ENCODE results near the gene NDUFA7.
"Not testable (repeated sequence)": the region's sequence is repeated elsewhere in the genome, so short reads cannot be mapped to it uniquely, and the experiment has no call there.

NDUFA7 gene

DNA sequence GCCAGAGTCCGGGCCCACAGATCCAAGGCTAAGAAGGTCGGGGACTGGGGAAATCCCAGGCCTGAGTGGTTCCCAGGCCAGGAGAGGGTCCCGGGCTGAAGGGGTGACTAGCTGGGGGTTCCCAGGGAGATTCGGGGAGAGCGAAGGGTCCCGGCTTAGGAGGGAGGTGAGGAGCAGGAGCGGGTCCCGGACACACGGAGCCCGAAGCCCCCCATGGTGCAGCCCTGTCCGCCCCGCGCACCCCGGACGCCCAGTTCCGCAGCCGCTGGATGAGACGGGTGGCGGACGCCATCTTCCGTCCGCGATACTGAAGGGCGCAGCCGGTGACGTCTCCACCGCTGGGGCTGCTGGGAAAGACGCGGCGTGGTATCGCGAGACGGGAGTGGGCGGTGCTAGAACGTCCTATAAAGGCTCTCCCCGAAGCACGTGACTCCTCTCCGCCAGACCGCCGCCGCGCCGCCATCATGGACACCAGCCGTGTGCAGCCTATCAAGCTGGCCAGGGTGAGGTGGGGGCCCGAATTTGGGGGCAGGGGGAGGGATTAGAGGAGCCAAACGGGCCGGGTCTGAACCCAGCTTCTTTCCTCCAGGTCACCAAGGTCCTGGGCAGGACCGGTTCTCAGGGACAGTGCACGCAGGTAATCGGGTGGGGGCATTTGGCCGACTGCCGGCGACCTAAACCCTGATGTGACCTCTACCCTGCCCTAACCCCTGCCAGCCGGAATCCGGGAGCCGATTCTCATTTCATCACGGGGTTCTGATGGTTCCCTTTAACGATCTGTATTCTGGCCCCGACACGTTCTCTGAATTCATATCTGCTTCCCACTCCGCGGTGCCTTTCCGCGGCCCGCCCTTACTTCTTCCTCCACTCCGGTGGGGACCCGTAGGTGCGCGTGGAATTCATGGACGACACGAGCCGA is at the start of gene NDUFA7, which contains the start of gene RPS28:
Gene NDUFA7 (minus strand): TSS at position 309 of the 919 bp plus-strand sequence. CDS start 17 bp downstream, at position 292.
Gene RPS28 (plus strand): TSS at position 430 of the 919 bp plus-strand sequence. CDS start 35 bp downstream, at position 465.
- peak; percentile 96 for DNase-seq

DNA sequence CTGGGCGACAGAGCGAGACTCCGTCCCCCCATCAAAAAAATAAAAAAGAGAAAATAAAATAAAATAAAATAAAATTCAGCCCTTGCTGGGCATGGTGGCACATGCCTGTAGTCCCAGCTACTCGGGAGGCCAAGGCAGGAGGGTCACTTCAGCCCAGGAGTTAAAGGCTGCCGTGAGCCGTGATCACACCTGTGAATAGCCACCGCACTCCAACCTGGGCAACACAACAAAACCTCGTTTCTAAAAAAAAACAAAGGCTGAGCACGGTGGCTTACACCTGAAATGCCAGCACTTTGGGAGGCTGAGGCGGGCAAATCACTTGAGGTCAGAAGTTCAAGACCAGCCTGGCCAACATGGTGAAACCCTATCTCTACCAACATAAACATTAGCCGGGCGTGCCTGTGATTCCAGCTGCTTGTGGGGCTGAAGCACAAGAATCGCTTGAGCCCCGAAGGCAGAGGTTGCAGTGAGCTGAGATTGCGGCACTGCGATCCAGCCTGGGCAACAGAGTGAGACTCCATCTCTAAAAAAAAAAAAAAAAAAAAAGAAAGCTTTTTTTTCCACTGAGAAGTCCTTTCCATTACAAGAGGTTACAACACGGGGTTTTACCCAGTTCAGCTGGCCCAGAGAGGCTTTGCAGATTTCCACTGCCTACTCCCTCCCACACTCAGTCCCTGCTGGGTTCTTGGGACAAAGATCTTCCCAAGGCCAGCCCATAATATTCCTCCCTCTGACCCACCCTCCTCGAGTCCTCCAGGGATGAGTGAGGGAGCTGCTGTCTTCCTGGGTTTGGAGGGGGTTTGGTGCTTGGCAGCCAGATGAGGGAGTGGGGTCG is 49.2 kb upstream of the NDUFA7 start:
- no peak for DNase-seq

DNA sequence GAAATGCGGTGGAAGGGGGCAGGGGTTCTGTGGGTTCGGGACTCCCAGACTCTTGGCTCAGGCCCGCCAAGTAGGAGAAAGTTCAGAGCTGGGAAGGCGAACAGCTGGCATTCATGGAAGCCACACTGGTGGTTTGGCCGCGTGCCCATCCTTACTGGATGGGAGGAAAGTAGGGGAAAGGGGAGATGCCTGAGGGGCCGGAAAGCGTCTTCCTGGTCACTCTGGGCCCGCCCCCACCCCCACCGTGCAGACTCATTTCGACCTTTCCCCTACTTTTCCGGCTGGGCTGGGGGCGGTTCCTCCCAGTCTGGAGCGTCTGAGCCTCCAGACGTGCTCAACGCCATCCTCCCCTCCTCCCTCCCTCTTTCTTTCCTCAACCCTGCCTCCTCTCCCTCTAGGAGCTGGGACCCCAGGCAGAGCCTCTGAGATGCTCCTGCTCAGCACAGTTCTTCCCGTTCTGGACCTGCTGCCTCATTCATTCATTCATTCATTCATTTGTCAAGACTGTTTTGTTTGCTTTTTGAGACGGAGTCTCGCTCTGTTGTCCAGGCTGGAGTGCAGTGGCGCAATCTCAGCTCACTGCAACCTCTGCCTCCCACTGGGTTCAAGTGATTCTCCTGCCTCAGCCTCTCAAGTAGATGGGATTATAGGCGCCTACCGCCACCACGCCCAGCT is 46.3 kb upstream of the NDUFA7 start:
- no peak for DNase-seq

DNA sequence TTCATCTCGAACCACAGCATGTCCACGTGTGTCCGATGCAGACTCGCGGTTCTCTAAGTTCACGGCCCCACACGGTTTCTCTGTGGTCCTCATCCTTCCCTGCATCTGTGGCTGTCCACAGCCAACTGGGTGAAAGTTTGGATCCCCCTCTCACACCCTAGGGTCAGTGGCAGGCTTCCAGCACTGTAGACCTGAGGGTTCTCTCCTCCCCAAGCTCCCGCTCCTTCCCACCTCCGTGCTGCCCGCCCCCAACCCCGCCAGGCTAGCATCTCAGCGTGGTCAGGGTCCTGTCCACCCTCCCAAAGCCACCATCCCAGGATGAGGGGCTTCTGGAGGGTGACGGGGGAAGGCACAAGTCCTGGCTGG is 45.8 kb upstream of the NDUFA7 start:
- no peak for DNase-seq

DNA sequence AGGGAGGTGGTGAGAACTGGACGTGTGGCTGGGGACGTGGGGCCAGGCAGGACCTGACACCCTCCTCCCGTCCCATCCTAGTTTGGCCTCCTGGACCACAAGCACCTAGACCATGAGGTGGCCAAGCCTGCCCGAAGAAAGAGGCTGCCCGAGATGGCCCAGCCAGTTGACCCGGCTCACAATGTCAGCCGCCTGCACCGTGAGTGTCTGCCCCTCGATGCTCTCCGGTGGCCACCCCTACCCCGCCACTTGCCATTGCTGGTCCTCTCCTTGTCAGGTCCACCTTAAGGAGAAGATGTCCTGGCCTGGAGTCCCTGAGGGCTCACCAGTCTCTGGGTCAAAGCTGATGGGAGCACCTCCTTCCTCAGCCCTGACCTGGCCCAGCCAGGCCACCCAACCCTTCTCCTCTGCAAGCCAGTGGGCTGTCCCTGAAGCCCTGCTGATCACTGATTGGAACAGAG is 45.0 kb upstream of the NDUFA7 start:
- DNase-seq: no peak

DNA sequence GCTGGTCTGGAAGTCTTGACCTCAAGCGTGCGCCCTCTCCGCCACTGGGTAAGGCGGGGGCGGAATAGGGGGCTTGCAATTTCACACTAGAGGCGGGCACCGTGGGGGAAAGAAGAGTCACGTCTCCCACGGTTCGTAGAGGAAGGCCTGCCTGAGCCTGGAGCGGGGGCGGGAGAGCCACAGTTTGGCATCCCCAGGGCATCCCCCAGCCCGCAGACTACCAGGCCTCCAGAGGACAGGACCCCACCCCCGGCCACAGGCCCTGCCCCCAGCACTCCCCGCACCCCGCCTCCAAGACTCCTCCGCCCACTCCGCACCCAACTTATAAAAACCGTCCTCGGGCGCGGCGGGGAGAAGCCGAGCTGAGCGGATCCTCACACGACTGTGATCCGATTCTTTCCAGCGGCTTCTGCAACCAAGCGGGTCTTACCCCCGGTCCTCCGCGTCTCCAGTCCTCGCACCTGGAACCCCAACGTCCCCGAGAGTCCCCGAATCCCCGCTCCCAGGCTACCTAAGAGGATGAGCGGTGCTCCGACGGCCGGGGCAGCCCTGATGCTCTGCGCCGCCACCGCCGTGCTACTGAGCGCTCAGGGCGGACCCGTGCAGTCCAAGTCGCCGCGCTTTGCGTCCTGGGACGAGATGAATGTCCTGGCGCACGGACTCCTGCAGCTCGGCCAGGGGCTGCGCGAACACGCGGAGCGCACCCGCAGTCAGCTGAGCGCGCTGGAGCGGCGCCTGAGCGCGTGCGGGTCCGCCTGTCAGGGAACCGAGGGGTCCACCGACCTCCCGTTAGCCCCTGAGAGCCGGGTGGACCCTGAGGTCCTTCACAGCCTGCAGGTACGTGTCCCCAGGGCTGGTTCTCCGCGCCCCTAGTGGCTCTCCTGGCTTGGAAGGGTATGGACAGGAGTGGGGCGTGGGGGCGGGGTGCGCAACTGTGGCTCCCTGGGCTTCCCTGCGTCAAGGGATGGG is 42.9 kb upstream of the NDUFA7 start, which contains the start of gene ANGPTL4:
Gene ANGPTL4 (plus strand): TSS at position 353 of the 969 bp plus-strand sequence. CDS start 167 bp downstream, at position 520.
- peak; percentile 57 for DNase-seq

- DNase-seq: no peak
These were observed 41.0 kb upstream of the NDUFA7 start for GRCh38 chr19:8361921-8362793.

DNA sequence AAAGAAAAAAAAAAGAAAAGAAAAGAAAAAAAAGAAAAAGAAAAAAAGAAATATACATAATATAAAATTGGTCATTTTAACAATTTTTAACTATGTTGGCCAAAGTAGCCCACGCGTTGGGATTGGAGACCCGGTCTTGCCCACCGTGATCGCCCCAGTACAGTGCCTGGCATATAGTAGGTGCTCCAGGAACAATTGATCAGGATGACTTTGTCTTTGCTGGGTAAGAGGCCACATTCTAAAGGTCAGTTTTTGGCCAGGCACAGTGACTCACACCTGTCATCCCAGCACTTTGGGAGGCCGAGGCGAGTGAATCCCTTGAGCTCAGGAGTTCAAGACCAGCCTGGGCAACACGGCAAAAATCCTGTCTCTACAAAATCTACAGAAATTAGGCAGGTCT is 39.0 kb upstream of the NDUFA7 start:
- no peak for DNase-seq

- DNase-seq: no peak
These were observed 37.8 kb upstream of the NDUFA7 start for GRCh38 chr19:8358948-8359347.

GRCh38 chr19:8357007-8357521 is 35.9 kb upstream of the NDUFA7 start:
- no peak for DNase-seq

DNA sequence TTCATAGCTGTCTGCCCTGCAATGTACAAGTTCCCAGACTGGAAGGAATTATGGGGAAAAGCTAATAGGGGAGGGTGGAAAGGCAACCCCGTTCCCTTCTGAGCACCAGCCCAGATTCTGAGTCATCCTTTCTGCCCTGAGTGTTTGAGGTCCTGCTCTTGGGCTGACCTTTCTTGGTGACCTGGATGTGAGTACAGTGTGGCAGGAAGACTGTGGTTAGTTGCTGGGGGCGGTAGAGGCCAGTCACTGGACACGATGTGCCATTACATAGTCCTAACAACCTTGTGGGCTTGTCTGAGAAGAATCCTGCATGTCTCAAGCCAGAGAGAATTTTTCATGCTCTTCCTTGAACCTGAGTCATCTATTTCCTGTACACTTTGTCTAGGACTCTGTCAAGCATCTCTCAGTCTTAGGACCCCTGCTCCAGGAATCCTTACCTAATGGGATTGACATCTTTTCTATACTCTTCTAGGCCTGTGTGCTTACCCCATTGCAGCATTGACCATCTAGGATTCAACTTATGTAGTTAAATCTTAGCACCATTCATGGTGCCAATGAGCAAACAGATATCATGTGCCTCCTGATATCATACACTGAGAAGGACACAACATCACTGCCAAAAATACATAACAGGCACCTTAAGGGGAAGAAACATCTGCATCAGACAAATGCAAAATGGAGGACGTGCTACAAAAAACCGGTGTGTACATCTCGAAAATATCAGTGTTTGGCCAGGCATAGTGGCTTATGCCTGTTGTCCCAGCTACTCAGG is 34.6 kb upstream of the NDUFA7 start:
- DNase-seq: no peak

DNA sequence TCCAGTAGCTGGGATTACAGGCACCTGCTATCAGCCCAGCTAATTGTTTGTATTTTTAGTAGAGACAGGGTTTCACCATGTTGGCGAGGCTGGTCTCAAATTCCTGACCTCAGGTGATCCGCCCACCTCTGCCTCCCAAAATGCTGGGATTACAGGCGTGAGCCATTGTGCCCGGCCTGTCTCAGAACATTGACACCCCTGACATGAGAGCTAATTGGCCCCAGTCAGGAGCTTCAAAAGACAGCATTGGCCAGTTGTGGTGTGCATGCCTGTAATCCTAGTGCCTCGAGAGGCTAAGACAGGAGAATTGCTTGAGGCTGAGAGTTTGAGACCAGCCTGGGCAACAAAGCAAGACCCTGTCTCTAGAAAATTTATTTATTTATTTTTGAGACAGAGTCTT is 31.7 kb upstream of the NDUFA7 start:
- DNase-seq: not testable (repeated sequence)

GRCh38 chr19:8352134-8352827 is 31.1 kb upstream of the NDUFA7 start:
- DNase-seq: no peak

GRCh38 chr19:8349629-8350372 is 28.6 kb upstream of the NDUFA7 start:
- DNase-seq: not testable (repeated sequence)

DNA sequence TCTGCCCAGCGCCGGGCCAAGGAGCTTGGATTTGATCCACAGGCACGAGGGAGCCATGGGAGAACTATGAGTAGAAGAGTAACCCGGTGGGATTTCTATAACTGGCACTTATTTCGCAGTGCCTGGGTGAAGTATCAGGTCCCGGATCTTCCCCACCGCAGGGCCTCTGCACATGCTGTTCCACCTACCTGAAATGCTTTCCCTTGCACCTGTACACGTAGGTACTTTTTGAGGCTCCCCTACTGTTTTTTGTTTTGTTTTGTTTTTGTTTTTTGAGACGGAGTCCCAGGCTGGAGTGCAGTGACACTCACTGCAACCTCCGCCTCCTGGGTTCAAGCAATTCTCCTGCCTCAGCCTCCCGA is 22.3 kb upstream of the NDUFA7 start:
- no peak for DNase-seq

DNA sequence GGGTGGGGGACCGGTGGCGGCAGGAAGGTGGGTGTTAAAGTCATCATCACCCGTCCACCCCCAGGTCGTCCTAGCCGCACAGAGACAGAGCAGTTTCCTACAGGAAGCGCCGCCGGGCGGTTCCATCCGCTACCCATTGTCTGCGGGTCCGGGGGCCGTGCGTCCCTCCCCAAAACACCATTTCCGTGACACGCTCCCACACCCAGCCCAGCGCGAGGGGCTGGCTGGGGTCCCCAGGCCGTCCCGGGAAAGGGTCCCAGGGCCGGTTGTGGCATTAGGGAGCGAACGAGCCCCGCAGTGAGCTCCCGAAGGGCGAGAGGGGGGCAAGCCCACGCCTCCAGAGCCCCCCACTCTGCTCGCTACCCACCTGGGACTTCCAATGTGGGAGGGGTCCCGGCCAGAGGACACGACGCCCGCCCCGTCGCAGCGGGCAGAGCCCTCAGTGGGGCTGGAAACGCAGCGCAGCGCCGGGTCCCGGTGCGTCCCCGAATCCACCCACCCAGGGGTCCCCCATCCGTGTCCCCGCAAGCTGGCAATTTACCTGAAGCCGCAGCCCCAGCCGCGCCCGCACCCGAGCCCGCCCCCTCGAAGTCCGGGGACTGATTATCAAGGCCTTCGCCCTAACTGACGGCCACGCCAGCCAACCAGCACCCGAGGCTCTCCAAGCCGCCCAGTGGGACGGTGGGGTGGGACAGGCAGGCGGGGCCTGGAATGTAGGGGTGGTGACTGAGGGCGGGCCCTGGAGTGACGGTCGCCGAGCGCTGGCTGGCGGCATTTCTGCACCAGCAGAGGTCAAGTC is 21.7 kb upstream of the NDUFA7 start, which contains the start of gene KANK3:
Gene KANK3 (minus strand): TSS at position 579 of the 799 bp plus-strand sequence. CDS start 5,434 bp downstream, outside the sequence.
- peak; percentile 91 for DNase-seq

GRCh38 chr19:8342316-8342683 is 21.1 kb upstream of the NDUFA7 start:
- no peak for DNase-seq
